ENCODE results near the gene RABL6. TPM values are rescaled to one million over a fixed set of nuclear protein-coding genes. Genes with fewer than 3 reads are reported as not detected.

The RABL6 gene
- total RNA-seq, 1 donor from 2014 or later, result 198 TPM

DNA sequence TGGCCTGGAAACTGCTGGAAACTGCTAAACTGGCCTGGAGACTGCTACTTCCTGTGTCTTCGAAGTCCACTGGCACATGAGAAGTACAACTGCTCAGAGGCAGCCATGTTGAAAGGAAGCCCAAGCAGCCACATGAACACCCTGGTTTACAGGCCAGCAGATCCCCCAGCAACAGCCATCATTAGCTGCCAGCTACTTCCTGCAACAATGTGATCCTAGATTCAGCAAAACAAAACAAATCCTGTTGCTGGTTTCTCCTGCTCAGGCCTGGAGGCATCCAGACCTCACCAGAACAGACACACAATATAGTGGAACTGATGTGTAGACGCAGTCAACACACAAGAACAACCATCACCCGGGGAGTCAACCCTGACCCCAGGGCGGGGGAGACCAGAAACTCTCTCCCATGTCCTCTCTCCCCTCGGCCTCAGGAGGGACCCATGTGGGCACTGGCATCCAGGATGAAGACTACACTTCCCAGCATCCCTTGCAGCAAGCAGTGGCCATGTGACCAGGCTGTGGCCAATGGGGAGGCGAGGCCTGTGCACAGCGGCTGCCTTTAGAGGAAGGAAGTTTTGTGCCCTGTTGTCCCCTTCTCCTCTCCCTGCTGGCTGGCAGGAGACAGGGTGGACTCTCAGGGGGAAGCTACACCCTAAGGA lies 34.2 kb upstream of the RABL6 start:
- Mint-ChIP-seq H3K36me3 (ENCODE audit: low read depth) (no peaks in the 10 kb centered on the region), H3K4me3 (no peak overlapping the region), H3K27me3 (ENCODE audit: low read depth) (peaks cover 26% of the 10 kb centered on the region), H3K4me1 (peaks cover 7% of the 10 kb centered on the region), H3K9me3 (peaks cover 11% of the 10 kb centered on the region), H3K27ac (ENCODE audit: unreplicated experiment) (peak overlapping the region; percentile 84)
- DNase-seq (ENCODE audit: low read depth, low spot score), result no peak
- TF ChIP-seq, protein P1, sequence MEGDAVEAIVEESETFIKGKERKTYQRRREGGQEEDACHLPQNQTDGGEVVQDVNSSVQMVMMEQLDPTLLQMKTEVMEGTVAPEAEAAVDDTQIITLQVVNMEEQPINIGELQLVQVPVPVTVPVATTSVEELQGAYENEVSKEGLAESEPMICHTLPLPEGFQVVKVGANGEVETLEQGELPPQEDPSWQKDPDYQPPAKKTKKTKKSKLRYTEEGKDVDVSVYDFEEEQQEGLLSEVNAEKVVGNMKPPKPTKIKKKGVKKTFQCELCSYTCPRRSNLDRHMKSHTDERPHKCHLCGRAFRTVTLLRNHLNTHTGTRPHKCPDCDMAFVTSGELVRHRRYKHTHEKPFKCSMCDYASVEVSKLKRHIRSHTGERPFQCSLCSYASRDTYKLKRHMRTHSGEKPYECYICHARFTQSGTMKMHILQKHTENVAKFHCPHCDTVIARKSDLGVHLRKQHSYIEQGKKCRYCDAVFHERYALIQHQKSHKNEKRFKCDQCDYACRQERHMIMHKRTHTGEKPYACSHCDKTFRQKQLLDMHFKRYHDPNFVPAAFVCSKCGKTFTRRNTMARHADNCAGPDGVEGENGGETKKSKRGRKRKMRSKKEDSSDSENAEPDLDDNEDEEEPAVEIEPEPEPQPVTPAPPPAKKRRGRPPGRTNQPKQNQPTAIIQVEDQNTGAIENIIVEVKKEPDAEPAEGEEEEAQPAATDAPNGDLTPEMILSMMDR (conservative IDR thresholded peaks at IDR 0.05), result no peak

DNA sequence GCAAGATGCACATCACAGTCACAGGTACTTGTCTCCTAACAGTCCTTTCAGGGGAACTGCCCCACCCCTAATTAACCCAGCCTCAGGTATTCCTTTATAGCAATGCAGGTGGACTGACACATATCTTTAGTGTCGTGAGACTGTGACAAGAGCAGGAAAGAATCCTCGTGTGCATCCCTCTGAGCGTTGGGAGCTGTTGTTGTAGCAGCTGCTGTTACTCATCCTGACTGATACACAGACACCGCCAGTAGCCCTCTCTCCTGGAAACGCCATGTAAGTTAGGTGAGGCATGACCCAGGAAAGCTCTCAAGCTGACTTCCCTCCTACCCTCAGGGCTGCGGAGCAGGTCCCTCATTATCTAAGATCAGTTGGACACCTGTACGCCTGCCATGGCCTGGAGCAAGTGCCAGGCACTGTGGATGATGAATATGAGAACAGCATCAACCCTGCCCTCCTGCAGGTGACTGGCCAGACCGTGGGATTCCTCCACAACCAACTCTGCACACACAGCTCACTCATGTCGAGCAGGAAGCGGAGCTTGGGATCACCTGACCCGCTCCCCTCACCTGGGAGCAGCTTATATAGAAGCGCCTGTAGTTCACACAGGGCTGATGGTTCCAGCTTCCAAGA lies 33.2 kb upstream of the RABL6 start:
- Mint-ChIP-seq H3K27ac (ENCODE audit: unreplicated experiment) (no peak overlapping the region), H3K27me3 (ENCODE audit: low read depth) (peaks cover 30% of the 10 kb centered on the region), H3K4me1 (peaks cover 7% of the 10 kb centered on the region), H3K36me3 (ENCODE audit: low read depth) (no peaks in the 10 kb centered on the region), H3K9me3 (peaks cover 11% of the 10 kb centered on the region), H3K4me3 (no peak overlapping the region)
- DNase-seq (ENCODE audit: low read depth, low spot score), result no peak
- TF ChIP-seq, protein P1 (conservative IDR thresholded peaks at IDR 0.05), result no peak

DNA sequence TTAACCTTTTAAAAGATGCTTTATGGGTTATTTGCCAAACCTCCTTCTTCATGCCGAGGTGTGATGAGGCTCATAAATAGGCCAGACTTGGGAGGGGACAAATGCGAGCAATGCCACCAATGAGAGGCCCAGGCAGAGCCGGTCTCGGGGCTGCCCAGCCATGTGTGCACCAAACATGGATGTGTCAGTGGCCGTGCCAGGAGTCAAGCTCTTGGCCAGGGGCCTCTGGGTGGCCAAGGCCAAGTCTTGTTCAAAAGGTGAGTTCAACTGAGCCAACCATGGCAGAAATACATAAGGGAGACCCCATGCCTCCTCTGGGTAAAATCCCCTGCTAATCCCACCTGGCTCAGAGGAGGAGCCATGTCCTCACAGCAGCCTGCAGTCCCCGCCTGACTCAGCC lies 32.6 kb upstream of the RABL6 start:
- no peak overlapping the region for H3K27ac Mint-ChIP-seq (ENCODE audit: unreplicated experiment)
- TF ChIP-seq, protein P1 (conservative IDR thresholded peaks at IDR 0.05), result no peak
- DNase-seq (ENCODE audit: low read depth, low spot score), result no peak

DNA sequence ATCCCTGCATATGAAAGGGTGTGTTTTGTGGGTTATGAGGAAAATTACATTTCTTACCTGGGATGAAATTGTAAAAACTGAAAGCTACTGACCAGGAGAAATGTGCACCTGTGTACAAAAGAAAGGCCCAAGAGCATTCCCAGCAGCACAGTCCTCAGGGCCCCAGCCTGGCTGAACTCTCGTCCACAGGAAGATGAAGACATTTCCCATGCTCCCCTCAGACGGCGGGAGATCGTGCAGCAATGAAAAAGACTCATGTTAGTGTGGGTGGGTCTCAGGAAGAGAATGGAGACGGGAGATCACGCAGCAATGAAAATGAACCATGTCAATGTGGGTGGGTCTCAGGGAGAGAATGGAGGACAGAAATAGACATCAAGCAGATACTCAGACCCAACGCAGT lies 30.8 kb upstream of the RABL6 start:
- TF ChIP-seq, protein P1 (conservative IDR thresholded peaks at IDR 0.05), result no peak
- no peak overlapping the region for H3K4me3 Mint-ChIP-seq
- H3K27me3 Mint-ChIP-seq (ENCODE audit: low read depth), result peaks cover 47% of the 10 kb centered on the region

More for the DNA sequence above, 32.6 kb upstream of the RABL6 start:
- Mint-ChIP-seq H3K27me3 (ENCODE audit: low read depth) (peaks cover 34% of the 10 kb centered on the region), H3K36me3 (ENCODE audit: low read depth) (no peaks in the 10 kb centered on the region), H3K4me3 (no peak overlapping the region), H3K4me1 (peaks cover 4% of the 10 kb centered on the region), H3K9me3 (peaks cover 11% of the 10 kb centered on the region)

DNA sequence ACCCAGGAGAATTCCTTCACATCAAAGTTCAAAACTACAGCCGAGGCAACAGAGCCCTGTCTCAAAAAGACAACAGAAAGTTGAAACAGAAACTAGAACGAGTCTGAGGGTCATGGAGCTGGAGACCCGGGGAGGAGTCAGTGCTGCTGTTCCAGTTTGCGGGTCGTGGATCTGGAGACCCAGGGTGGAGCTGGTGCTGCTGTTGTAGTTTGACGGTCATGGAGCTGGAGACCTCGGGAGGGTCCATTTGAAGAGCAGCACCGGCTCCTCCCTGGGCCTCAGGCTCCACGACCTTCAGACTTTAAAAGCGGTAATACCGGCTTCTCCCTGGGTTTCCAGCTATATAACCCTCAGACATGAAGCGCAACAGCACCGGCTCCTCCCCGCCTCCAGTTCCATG lies 30.4 kb upstream of the RABL6 start:
- H3K27ac Mint-ChIP-seq (ENCODE audit: unreplicated experiment), result no peak overlapping the region
- peaks cover 4% of the 10 kb centered on the region for H3K4me1 Mint-ChIP-seq
- H3K36me3 Mint-ChIP-seq (ENCODE audit: low read depth), result no peaks in the 10 kb centered on the region
- no peak for DNase-seq (ENCODE audit: low read depth, low spot score)
- H3K9me3 Mint-ChIP-seq, result peaks cover 11% of the 10 kb centered on the region
- H3K27me3 Mint-ChIP-seq (ENCODE audit: low read depth), result peaks cover 50% of the 10 kb centered on the region
- TF ChIP-seq, protein P1 (conservative IDR thresholded peaks at IDR 0.05), result no peak
- H3K4me3 Mint-ChIP-seq, result no peak overlapping the region

More for the DNA sequence above, 30.8 kb upstream of the RABL6 start:
- Mint-ChIP-seq H3K36me3 (ENCODE audit: low read depth) (no peaks in the 10 kb centered on the region), H3K27ac (ENCODE audit: unreplicated experiment) (no peak overlapping the region), H3K9me3 (peaks cover 11% of the 10 kb centered on the region), H3K4me1 (peaks cover 4% of the 10 kb centered on the region)
- DNase-seq (ENCODE audit: low read depth, low spot score), result no peak

Data from neural crest cell (in vitro differentiated cells).